Activated T-helper 1 cell treated with anti-CD3 and anti-CD28 coated beads, Interleukin-2, amount 50 U/mL, for 16 hours (primary cell): ENCODE measurements around the gene NTRK2.
"Not testable (repeated sequence)": the region's sequence is repeated elsewhere in the genome, so short reads cannot be mapped to it uniquely, and the experiment has no call there.

Experiments used
- DNase-seq, 2 donors: peaks; one replicate each; pipeline ENCODE4 v3.0.0-alpha.2; 2020; ENCODE audit warnings: low read depth in 1 of 2, low spot score in 1 of 2

Gene NTRK2

DNA sequence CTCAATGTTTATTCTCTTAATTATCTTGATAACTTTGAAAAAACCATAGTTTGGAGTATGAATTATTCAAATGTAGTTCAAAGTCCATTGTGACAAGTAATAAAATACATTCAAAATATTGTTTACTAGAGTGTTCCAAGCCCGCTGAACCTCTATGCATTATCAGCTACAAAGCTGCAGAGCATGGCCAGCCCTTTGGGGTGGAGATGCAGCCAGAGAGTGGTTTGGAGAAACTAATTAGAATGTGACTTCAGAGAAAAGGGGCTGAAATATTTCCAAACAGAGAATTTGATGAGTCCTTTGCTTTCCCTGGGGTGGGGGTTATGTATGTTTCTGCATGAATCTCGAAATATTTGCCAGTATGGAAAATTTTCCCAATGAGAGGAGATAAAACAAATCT is 211.3 kb downstream of the NTRK2 start:
- DNase-seq = no peak

- no peak for DNase-seq
Measured at GRCh38 chr9:84886866-84887265, 217.3 kb downstream of the NTRK2 start.

- DNase-seq = no peak
Measured at GRCh38 chr9:84891924-84892323, 222.4 kb downstream of the NTRK2 start.

DNA sequence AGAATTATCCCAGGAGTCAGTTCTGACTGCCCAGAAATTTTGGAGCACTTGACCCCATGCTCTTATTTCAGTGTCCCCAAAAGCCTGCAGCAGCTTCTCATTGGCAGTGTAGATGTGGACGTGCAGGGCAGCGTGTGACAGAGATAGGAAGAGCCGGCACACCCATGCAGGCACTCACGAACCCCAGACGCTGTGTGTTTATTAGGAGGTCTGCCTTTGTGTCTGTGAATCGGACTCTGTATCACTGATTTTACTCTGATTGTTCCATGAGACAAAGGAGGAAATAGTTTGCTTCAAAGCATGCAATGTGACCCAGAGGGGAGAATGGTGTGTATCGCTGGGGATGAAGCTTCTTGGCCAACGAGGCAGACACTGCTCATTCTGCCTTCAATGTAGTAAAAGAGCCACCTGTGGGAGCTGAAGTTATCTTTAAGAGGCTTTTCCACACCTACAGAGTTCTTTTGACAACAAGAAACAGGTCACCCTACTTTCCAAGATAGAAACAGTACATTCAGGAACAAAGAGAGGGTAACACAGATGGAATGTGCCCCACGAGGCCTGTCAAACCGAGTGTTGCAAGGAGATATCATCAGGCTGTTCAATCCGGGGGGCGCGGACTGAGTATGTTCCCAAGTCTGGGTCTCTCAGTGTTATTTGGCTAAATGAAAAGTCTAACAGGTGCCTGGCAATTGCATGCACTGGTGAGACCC is 224.0 kb downstream of the NTRK2 start:
- DNase-seq = no peak

GRCh38 chr9:84894859-84895258 is 225.3 kb downstream of the NTRK2 start:
- no peak for DNase-seq

DNA sequence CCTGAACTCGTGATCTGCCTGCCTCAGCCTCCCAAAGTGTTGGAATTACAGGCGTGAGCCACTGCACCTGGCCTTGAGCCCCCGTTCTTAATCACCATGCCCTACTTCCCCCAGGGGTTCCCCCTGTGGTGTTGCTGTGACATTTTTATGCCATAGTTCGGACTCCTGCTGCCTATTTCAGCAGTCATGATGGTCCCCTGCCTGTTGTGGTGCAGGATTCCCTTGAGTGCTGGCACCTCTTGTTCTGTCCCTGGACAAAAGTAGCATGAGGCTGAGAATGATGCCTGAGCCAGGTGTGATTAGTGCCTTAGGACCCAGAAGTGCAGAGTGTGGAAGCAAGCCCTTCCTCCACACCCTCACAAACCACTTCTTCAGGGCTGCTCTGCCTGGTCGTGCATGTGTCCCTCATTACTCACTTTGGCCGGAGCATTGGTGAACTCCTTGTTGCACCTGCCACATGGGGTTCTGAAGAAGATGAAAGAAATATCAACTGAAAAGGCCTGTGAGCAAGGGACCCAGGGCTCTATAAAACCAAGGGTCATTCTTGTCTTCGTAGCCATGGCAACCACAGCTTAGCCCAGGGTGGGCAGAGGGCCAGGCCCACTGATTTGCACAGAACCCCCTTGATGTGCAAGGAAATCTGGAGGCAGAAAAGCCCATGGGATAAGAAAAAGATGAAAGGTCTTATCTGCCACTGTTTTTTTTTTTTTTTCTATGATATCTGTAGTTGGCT is 228.0 kb downstream of the NTRK2 start:
- no peak for DNase-seq

GRCh38 chr9:84898188-84898587 is 228.7 kb downstream of the NTRK2 start:
- no peak for DNase-seq

GRCh38 chr9:84898618-84899017 is 229.1 kb downstream of the NTRK2 start:
- not testable (repeated sequence) for DNase-seq

- DNase-seq = no peak
Measured at GRCh38 chr9:84899326-84899725, 229.8 kb downstream of the NTRK2 start.

GRCh38 chr9:84900421-84900820 is 230.9 kb downstream of the NTRK2 start:
- DNase-seq = no peak

- DNase-seq = no peak
Measured at GRCh38 chr9:84903963-84904362, 234.4 kb downstream of the NTRK2 start.

- no peak for DNase-seq
Measured at GRCh38 chr9:84916769-84917168, 247.2 kb downstream of the NTRK2 start.

GRCh38 chr9:84917366-84918070 is 248.0 kb downstream of the NTRK2 start:
- no peak for DNase-seq

- no peak for DNase-seq
Measured at GRCh38 chr9:84919440-84919839, 249.9 kb downstream of the NTRK2 start.

- DNase-seq = no peak
Measured at GRCh38 chr9:84921175-84921574, 251.6 kb downstream of the NTRK2 start.

DNA sequence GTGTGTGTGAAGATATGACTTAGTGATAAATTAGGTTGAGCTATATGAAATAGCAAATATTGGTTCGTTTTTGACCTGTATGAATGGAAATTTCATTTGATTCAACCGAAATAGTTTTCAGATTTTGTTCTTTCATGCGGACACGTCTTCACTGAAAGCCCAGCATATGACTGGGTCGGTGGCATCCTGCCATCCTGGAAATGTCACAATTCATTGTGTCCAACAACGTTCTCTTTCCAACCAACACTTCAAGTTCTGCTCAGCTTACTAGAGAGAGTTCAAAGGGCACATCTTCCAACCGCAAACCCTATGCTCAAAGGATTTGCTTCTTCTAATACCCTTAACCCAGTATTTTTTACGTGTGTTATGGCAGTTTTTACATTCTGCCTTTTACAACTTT is 252.5 kb downstream of the NTRK2 start:
- DNase-seq = no peak

DNA sequence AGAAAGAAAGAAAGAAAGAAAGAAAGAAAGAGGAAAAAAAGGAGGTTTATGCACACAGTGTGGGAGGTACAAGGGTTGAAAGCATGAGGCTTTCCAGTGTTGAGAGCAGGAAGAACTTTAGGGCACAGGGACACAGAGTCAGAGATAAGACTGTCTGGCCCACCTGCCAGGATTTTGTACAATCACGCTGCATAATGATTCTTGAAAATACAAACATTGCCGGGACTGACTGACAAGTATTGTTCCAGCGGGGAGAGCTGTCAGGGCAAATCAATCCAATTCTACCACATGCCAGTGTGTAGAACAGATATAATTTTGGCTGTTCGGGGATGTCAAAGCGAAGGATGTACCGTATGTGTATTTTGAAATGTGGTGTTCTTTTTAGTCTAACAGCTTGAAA is 254.7 kb downstream of the NTRK2 start:
- DNase-seq = no peak

DNA sequence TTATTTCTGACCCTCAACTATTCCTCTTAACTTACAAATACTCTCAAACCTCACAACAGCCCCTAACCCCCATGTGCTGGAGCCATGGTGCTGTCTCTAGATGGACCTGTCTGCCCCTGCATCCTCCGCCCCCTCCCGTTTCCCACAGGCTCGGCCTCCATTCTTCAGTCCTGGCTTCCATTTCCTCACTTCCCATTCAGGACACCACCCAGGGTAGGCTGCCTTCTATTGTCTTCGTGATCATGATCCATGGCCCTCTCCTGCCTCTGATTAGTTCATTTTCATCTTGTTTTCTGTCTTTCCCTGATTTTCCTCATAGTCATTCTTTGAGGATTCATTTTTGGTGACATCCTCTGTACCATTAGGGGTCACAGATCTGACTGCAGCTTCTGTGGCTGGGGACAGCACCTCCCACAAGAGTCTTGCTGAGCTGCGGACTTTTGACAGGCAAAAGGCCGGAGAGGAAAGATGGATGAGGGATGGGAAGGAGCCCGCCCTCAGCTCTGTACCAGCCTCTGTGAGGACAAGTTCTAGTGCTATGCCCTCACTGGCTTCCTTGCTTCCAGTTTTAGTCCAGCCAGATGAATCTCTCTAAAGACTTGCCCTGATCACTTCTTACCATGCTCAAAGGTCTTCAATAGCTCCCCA is 255.8 kb downstream of the NTRK2 start:
- no peak for DNase-seq

DNA sequence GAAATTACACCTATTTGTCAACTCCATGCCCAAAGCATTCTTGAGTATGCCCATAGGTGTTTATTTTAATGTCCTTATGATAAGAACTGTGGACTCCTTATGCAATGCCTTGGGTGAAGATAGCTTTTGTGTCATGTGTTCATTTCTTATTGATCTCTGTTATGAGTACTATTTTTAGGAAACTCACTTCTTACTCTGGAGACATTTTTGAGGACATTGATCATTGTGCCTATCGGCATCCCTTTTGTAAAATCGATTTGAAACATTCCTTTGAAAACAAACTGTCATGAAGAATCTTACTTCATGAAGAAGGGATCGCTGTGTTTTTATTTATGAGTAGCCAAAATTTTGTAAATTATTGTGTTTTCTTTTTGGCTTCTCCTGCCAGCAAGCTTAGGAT is 257.3 kb downstream of the NTRK2 start:
- DNase-seq = no peak

GRCh38 chr9:84928419-84928818 is 258.9 kb downstream of the NTRK2 start:
- no peak for DNase-seq

GRCh38 chr9:84929068-84929467 is 259.5 kb downstream of the NTRK2 start:
- no peak for DNase-seq
